ENCODE results near the gene UNC5C.

UNC5C gene

GRCh38 chr4:95219109-95219508 lies 329.7 kb downstream of the UNC5C start:
- Histone ChIP-seq H3K36me3 (ENCODE audit: control insufficient read depth, insufficient read depth, low read length) (no peaks in the 10 kb centered on the region), H3K27me3 (replicated peaks; ENCODE audit: control insufficient read depth, insufficient read depth, low read length) (no peaks in the 10 kb centered on the region), H3K4me3 (replicated peaks; ENCODE audit: low read depth, low read length) (no peak overlapping the region)
- TF ChIP-seq CTCF (IDR thresholded peaks at IDR 0.05; ENCODE audit: insufficient read depth, low read length, poor library complexity, severe bottlenecking) = no peak
- no peak for DNase-seq (ENCODE audit: extremely low read depth, insufficient read length)

- DNase-seq (ENCODE audit: extremely low read depth, insufficient read length) = no peak
Measured at GRCh38 chr4:95217197-95217596, 331.6 kb downstream of the UNC5C start.

GRCh38 chr4:95216636-95217035 lies 332.1 kb downstream of the UNC5C start:
- TF ChIP-seq CTCF (IDR thresholded peaks at IDR 0.05; ENCODE audit: insufficient read depth, low read length, poor library complexity, severe bottlenecking) = no peak
- Histone ChIP-seq H3K27me3 (replicated peaks; ENCODE audit: control insufficient read depth, insufficient read depth, low read length) (no peaks in the 10 kb centered on the region), H3K36me3 (ENCODE audit: control insufficient read depth, insufficient read depth, low read length) (no peaks in the 10 kb centered on the region), H3K4me3 (replicated peaks; ENCODE audit: low read depth, low read length) (no peak overlapping the region)
- DNase-seq (ENCODE audit: extremely low read depth, insufficient read length) = no peak

More at GRCh38 chr4:95217197-95217596, 331.6 kb downstream of the UNC5C start:
- no peak for TF ChIP-seq CTCF (IDR thresholded peaks at IDR 0.05; ENCODE audit: insufficient read depth, low read length, poor library complexity, severe bottlenecking)
- H3K36me3 ChIP-seq (ENCODE audit: control insufficient read depth, insufficient read depth, low read length) = no peaks in the 10 kb centered on the region
- H3K27me3 ChIP-seq (replicated peaks; ENCODE audit: control insufficient read depth, insufficient read depth, low read length) = no peaks in the 10 kb centered on the region
- no peak overlapping the region for H3K4me3 ChIP-seq (replicated peaks; ENCODE audit: low read depth, low read length)

- Histone ChIP-seq H3K27me3 (replicated peaks; ENCODE audit: control insufficient read depth, insufficient read depth, low read length) (no peaks in the 10 kb centered on the region), H3K36me3 (ENCODE audit: control insufficient read depth, insufficient read depth, low read length) (no peaks in the 10 kb centered on the region), H3K4me3 (replicated peaks; ENCODE audit: low read depth, low read length) (no peak overlapping the region)
- TF ChIP-seq CTCF (IDR thresholded peaks at IDR 0.05; ENCODE audit: insufficient read depth, low read length, poor library complexity, severe bottlenecking) = no peak
- DNase-seq (ENCODE audit: extremely low read depth, insufficient read length) = no peak
Measured at GRCh38 chr4:95215991-95216605, 332.7 kb downstream of the UNC5C start.

GRCh38 chr4:95215043-95215442 lies 333.7 kb downstream of the UNC5C start:
- DNase-seq (ENCODE audit: extremely low read depth, insufficient read length) = no peak
- H3K36me3 ChIP-seq (ENCODE audit: control insufficient read depth, insufficient read depth, low read length) = no peaks in the 10 kb centered on the region
- TF ChIP-seq CTCF (IDR thresholded peaks at IDR 0.05; ENCODE audit: insufficient read depth, low read length, poor library complexity, severe bottlenecking) = no peak

GRCh38 chr4:95214408-95214807 lies 334.4 kb downstream of the UNC5C start:
- no peaks in the 10 kb centered on the region for H3K27me3 ChIP-seq (replicated peaks; ENCODE audit: control insufficient read depth, insufficient read depth, low read length)
- no peak for TF ChIP-seq CTCF (IDR thresholded peaks at IDR 0.05; ENCODE audit: insufficient read depth, low read length, poor library complexity, severe bottlenecking)
- no peak for DNase-seq (ENCODE audit: extremely low read depth, insufficient read length)
- H3K4me3 ChIP-seq (replicated peaks; ENCODE audit: low read depth, low read length) = no peak overlapping the region
- H3K36me3 ChIP-seq (ENCODE audit: control insufficient read depth, insufficient read depth, low read length) = no peaks in the 10 kb centered on the region

More at GRCh38 chr4:95215043-95215442, 333.7 kb downstream of the UNC5C start:
- Histone ChIP-seq H3K27me3 (replicated peaks; ENCODE audit: control insufficient read depth, insufficient read depth, low read length) (no peaks in the 10 kb centered on the region), H3K4me3 (replicated peaks; ENCODE audit: low read depth, low read length) (no peak overlapping the region)
